HG03280 (cell line): ENCODE data around the gene VDR.

Experiments
- ATAC-seq: cut with Tn5 transposase; IDR thresholded peaks from one replicate; pipeline ENCODE4 v1.9.1; 2021; ENCODE audit warnings: mild to moderate bottlenecking, moderate library complexity; ENCODE audit not compliant: unreplicated experiment

The VDR gene

GRCh38 chr12:47904713-47905709 lies at the start of gene VDR:
Gene VDR (minus strand): TSS chr12:47904994. CDS start chr12:47879113, 25,881 bp downstream.
- peak; percentile 70 for ATAC-seq

- no peak for ATAC-seq
Observed at GRCh38 chr12:47954058-47954457, 49.3 kb upstream of the VDR start.

GRCh38 chr12:47950856-47951468 lies 46.2 kb upstream of the VDR start:
- ATAC-seq = no peak

GRCh38 chr12:47949441-47950341 lies 44.9 kb upstream of the VDR start:
- ATAC-seq = peak; percentile 53

GRCh38 chr12:47947341-47947740 lies 42.5 kb upstream of the VDR start:
- ATAC-seq = no peak

GRCh38 chr12:47946413-47947323 lies 41.9 kb upstream of the VDR start:
- no peak for ATAC-seq

GRCh38 chr12:47945341-47945728 lies 40.5 kb upstream of the VDR start:
- no peak for ATAC-seq

GRCh38 chr12:47944685-47945340 lies 40.0 kb upstream of the VDR start:
- no peak for ATAC-seq

GRCh38 chr12:47943623-47944340 lies 39.0 kb upstream of the VDR start:
- no peak for ATAC-seq

- ATAC-seq = no peak
Observed at GRCh38 chr12:47942614-47943225, 37.9 kb upstream of the VDR start.

GRCh38 chr12:47941871-47942613 lies 37.2 kb upstream of the VDR start:
- ATAC-seq = no peak

GRCh38 chr12:47941475-47941780 lies 36.6 kb upstream of the VDR start:
- no peak for ATAC-seq

GRCh38 chr12:47940773-47941474 lies 36.1 kb upstream of the VDR start:
- no peak for ATAC-seq

GRCh38 chr12:47939009-47939601 lies 34.3 kb upstream of the VDR start:
- ATAC-seq = no peak

GRCh38 chr12:47938594-47938993 lies 33.8 kb upstream of the VDR start:
- ATAC-seq = no peak

- ATAC-seq = no peak
Observed at GRCh38 chr12:47938093-47938492, 33.3 kb upstream of the VDR start.

GRCh38 chr12:47935184-47935583 lies 30.4 kb upstream of the VDR start:
- ATAC-seq = no peak
